Right forelimb (tissue), 1 donor: ENCODE measurements around the gene GPR161.

Experiments
- DNase-seq: peaks from one replicate; pipeline ENCODE4 v3.0.0-alpha.2; 2018

Gene GPR161

DNA sequence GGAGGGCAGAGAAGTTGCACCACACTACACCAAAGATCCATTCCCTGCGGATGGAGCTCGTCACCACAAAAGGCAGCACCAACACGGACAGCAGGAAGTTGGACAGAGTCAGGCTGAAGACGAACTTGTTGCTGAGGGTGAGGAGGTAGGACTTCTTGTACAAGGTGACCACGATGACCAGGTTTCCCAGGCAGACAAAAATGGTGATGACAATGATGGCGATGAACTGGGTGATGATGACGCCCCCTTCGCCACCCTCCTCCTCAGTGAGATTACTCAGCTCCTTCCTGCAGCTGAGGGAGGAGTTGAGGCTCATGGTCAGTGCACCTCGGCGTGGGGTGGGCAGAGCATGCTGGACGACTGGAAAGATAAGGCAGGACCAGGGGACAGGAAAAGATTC, 32.2 kb downstream of the GPR161 start:
- no peak for DNase-seq

- no peak for DNase-seq
These were observed 34.2 kb downstream of the GPR161 start for GRCh38 chr1:168102487-168102886.

- no peak for DNase-seq
These were observed 35.4 kb downstream of the GPR161 start for GRCh38 chr1:168101336-168101735.

DNA sequence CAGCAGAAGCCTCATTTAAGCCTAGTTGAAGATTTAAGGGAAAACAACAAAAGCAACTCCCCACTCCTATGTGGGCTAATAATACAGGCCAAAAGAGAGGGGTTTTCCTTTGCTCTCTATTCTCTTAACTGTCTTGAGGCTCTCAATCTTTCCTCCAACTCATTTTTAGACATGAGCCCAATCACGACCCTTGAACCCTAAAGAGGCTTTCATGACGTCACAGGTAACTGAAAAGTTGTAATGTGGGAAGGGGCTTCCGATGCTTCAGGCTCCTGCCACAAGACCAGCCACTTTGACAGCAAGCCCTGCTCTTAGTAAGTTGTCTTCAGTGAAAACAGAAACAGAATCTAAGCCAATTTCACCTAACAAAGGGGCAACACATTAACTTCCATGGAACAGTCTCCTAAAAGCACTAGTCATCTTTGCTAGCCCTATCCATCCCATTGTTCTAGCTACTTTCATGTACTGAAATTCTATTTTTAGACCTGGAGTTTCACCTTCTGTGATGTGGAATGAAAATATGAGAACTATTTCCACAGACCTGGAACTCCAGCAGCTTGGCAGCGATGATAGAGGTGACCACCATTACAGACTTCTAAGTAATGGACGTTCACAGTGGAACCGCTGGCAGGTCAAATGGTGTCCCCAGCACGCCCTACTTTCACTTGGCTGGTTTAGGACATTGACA, 36.3 kb downstream of the GPR161 start:
- no peak for DNase-seq

GRCh38 chr1:168099337-168099801, 37.4 kb downstream of the GPR161 start:
- no peak for DNase-seq

DNA sequence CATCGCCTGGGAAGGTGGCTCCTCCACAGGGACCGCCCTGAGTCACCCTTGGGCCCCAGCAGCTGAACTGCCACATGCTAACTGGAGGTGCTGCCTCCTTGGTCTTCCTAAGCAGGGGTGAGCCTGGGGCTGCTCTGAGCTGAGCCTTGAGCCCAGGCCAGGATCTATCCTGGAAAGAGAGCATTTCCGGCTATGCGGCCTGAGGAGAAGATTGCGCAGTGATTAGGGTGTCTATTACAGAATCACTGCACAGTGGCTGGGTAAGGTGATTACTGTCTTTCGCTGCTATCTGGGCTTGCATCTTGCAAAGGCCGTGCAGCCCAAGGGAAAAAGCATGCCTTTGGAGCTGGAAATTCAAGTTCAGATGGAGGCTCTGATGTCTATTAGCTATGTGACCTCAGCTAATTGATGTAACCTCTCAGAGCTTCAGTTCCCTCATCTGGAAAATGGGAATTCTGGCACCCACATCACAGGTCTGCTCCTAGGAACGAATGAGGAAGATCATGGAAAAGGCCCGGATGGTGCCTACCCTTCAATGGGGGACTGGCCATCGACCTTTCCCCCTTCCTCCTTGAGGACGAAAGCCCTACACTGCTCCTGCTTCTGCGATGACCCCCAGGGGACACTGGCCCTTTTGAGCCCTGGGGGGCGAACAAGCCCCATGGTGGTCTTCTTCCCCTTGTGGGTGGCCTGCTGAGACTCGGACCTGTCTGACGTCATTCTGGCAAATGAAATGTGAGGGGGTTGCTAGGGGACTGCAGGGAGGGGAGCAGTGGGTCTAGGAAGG, 38.0 kb downstream of the GPR161 start:
- peak; percentile 23 for DNase-seq

- no peak for DNase-seq
These were observed 38.7 kb downstream of the GPR161 start for GRCh38 chr1:168097921-168098528.

DNA sequence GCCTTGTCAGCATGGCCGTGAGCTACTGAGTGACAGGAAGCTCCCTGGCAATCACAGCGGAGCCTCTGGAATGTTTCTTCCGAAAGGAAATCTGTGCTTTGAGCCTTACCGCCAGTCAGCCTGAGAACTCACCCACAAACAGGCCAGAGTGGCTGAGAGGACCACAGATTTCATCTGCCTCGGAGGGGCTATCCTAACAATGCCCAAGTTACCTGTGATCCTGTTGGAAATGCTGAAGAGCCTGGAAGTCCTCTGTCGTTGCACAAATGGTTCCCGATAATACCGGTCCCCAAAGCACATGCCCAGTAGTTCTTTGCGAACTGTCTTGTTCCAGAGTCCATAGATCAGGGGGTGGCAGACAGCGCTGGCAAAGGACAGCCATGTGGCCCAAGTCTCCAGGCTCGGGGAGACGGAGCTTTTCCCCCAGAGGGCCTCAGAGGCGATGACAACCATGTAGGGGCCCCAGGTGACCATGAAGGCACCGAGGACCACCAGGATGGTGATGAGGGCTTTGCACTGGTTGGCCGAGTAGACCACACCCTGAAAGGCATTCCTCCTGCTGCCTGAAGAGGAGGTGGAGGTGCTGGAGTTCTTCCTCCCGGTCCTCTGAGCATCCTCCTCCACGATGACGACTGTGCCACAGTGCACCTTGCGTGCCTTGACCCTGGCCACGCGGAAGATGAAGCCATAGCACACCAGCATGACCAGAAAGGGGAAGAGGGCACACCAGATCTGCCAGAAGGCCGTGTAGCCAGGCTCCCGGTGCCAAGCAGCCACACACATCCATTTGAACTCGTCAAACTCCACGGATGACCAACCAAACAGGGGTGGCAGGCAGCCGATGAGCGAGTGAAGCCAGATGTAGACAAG, 40.2 kb downstream of the GPR161 start:
- DNase-seq = no peak

DNA sequence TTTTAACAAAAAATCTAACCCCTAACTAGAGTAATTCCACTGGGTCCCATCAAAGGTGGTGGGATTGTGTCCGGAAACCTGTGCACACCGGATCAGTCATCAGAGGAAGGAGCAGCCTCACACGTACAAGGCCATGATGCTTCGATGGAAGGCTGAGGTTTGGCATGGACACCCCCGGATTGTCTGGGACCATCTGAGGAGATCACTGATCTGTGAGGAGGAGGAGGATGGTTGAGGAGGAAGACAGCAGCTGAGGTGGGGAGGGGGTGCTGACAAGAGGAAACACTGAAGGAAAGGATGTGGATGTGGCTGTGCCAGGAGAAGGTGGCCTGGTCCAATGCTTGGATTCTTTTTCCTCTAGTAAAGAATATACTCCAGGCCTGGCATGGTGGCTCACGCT, 41.3 kb downstream of the GPR161 start:
- DNase-seq = no peak

GRCh38 chr1:168093616-168094015, 43.1 kb downstream of the GPR161 start:
- no peak for DNase-seq

DNA sequence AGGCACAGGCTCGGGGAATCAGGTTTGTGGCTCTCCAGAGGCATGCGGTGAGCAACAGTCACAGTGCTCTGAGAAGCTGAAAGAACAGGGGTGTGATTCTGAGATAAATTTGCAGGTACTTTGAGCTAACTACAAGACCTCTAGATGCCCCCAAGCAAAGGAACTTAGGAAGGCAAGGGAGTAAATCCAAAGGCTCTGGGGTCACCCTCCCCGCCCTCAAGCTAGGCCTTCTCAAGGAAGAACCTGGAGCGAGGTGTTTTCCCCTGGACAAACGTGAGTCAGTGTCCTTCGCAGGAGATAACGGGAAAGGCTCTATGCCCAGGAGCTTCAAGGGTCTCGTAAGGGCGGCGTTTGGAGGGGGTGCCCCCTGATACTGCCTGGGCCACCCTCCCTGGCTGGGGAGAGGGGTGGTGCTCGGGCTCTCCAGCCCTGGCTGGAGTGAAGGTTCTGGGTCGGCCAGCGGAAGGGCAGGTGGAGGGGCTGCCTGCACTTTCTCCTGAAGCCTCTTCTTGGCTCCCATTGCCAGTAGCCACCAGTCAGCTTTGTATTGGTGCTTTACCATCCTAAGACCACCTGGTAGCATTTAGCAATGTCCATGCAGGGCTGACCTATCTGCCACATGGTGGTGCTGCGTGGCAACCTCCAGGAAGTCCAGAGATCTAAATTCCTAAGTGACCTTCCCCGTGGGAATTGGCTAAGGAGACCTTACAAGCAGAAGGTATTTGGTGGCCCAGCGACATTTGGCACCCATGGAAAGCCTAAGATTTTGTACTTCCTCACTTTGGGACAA, 44.0 kb downstream of the GPR161 start:
- peak; percentile 11 for DNase-seq

DNA sequence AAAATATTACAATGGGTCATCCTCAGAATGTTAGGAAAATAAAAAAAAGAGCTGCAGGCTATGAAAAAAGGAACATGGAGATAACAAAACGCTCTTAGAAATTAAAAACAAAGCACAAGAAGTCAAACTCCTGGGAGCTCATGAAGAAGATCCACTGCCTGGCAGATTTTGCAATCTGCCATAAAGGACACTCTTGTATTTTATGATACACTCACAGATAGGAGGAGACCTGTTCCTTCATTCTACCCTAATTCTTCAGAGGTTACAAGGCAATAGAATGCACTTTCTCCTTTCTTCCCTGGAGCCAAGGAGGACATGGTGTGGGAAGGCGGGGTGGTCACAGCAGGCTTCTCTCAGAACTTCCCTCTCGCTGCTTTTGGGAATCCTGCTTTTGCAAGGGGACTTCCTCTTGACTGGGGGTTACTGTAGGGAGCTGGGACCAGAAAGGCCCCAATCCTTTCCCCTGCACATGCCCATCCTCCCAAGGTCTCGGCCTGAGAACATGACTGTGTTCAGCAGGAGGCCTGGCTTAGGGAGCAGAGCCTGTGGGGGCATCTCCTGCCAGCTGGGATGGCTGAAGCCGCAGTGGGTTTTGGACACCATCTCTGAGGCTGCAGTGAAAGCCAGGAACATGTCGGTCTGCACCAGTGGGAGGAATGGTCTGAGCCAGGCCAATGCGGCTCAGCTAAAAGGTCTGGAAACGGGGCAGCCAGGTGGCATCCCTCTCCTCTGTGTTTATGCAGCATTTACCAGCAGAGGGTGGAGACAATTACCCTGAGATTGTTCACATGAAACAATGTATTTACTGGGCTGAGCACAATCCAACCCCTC, 44.8 kb downstream of the GPR161 start:
- no peak for DNase-seq

GRCh38 chr1:168091063-168091462, 45.7 kb downstream of the GPR161 start:
- no peak for DNase-seq

DNA sequence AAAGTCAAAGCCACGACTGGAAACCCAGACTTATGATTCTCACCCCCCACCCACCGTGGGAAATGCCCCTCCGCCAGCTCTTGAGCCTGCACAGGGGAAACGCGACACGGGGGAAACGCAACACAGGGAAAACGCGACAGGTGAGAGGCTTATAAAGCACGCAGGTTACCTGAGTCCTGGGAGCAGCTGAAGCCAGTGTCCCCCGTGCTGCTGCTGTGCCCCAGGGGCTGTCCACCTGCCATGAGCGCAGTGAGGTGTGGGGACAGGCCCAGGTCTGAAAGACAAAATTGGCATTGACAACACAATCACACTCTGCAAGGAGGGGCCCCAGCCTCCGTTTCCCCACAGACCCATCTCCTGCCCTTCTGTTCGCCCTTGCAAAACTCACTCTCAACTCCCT, 46.3 kb downstream of the GPR161 start:
- DNase-seq = no peak

- DNase-seq = no peak
These were observed 46.8 kb downstream of the GPR161 start for GRCh38 chr1:168089979-168090337.

DNA sequence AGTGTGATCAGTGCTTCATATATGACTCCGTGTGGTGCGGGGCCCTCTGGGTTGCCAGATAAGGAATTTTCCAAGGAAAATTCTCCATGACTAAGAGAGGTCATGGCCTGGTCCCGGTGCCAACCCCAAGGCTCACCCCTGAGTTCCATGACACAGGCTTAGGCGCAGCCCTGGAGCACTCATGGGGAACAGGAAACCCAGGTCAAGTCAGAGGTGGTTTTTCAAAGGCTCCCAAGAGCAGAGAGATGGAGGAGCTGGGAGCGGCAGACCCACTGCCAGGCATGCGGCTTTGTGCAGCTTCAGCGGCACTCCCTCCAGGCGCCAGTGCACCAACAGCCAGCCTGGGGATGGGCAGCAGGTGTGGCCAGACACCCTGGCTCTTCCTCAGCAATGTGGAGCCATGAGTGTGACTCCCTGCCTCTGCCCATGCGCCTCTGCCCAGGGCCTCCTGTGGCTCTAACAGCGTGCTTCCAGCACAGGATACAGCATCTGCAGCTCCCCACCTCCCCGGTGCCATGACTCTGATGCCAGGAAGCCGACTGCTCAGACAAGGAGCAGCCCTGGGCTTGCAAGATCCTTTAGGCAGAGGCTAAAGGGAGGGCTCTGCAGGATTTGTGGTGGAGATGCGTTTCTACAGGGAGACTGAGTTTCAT, 47.3 kb downstream of the GPR161 start:
- DNase-seq = no peak

DNA sequence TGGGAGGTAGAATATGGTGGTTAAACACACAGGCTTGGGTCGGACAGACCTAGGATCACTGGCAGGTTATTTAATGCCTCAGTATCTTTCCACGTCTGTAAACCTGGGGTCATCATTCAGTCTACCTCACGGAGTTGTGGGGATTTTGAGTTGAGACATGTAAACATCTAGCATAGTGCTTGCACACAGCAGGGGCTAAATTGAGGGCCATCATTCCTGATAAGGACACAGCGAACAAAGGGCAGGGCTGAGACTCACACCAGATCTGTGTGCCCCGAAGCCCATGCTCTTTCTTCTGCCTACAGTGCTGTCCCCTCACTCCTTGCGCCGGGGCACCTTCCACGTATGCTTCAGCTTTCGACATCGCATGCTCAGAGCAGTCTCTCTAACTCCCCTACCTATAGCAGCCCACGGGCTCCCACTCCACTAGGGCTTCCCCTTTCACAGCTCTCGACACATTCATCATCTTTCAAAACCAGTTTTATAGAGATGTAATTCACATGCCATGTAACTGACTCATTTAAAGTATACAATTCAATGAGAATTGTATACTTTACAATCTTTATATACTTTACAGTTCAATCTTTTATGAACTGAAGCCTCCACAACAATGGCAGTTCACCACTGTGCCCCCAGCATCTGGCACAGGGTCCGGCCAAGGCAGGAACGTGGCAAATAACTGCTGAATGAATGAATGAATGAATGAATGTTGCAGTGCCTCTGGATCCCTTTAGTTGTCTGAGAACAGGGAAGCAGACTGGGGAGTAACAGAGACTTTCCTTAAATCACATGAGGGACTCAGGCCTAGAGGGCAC, 48.0 kb downstream of the GPR161 start:
- DNase-seq = no peak

DNA sequence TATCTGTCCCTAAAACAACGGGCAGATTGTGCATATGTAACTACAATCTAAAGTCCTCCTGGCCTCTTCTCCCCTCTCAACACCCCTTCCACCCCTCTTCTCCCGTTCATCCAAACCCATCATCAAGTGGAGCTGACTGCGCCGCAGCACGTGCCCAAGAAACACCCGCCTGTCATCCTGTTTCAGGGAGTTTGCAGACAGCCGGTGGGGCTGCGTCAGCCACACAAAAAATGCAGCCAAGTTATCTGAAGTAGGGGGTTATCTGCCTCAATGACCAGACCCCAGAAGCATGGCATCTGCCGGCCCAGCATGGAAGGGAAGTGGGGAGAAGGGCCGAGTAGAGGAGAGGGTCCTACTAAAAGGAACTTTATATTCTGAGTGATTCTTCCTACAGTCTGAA, 49.0 kb downstream of the GPR161 start:
- no peak for DNase-seq

DNA sequence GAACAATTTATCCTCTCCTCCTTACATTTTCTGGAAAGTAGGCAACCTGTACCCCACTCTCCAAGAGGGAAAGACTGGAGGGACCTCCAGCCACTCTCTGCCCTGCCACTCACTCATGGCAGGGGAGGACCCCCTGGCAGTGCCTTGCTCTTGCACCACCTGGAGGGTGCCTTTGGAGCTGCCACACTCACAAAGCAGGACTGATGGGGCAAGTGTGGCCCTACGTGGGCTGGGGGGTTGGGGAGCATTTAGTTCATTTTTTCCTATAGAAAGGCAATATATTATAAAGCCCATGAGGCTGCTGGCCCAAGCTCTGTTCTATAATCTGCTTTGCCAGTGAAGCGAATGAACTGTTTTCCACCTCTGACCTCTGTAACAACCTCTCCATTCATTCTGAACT, 50.3 kb downstream of the GPR161 start:
- no peak for DNase-seq

DNA sequence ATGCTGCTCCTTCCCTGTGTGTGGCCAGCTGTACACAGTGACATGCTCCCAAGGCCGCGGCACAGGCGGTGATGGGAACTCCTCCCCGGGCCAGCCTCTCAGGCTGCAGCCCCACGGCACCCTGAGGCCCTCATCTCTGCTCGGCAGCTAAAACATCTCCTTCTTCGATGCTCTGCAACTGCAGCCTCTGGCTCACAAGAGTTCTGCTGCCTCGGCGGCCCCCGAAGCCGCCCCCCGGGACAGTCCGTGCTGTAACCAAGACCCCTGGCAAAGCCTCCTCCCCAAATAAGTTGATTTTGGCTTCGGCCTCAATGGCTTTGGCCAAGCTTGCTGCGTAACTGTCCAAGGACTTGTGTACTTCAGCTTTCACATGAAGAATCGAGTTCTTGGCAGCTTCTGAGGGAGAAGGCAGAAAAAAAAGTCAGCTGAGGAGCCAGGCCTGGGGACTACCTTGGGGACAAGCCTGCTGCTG, 51.3 kb downstream of the GPR161 start:
- peak; percentile 73 for DNase-seq
